H1 (cell line): ENCODE measurements around the gene KCNJ18. TPM values are rescaled to one million over a fixed set of nuclear protein-coding genes. Genes with fewer than 3 reads are reported as not detected.

Experiments used
- CTCF ChIA-PET: fragments of 300-600 bp; sonication (Branson Sonifier 250); formaldehyde crosslinking; loops from one replicate; lab custom pipeline; 2021; ENCODE audit not compliant: partially characterized antibody; lab: Charles Lee
- POLR2A ChIA-PET: fragments of 300-600 bp; sonication (Branson Sonifier 250); formaldehyde crosslinking; loops from one replicate; lab custom pipeline; 2021; ENCODE audit warnings: inconsistent platforms; ENCODE audit not compliant: partially characterized antibody; lab: Charles Lee
- DNase-seq, 2 experiments: peaks; one replicate each; pipeline versions ENCODE4 v3.0.0 to v3.0.0-alpha.2; 2010 to 2022; ENCODE audit warnings: low spot score in 2 of 2, low read depth in 1 of 2, mixed read lengths in 1 of 2
- FAIRE-seq: peaks from 2 replicates; lab custom pipeline; 2011; peaks lifted over from hg19 to GRCh38; lab: Jason Lieb, UNC
- H2AFZ ChIP-seq: 2 replicates; pipeline ENCODE4 v1.8.1; 2012; ENCODE audit warnings: low read length, inconsistent platforms
- H2AK5ac ChIP-seq: 2 replicates; pipeline ENCODE4 v1.6.1; 2013; ENCODE audit warnings: low read depth, low read length
- H2BK120ac ChIP-seq: replicated peaks from 2 replicates; pipeline ENCODE3; 2013; ENCODE audit warnings: low read depth, low read length, inconsistent platforms
- H2BK12ac ChIP-seq: 2 replicates; pipeline ENCODE4 v1.6.1; 2013; ENCODE audit warnings: low read depth, low read length
- H2BK15ac ChIP-seq: 2 replicates; pipeline ENCODE4 v1.6.1; 2013; ENCODE audit warnings: low read length
- H2BK20ac ChIP-seq: 2 replicates; pipeline ENCODE4 v1.6.1; 2013; ENCODE audit warnings: low read length
- H2BK5ac ChIP-seq: 2 replicates; pipeline ENCODE4 v1.6.1; 2013; ENCODE audit warnings: low read depth, low read length
- H3K14ac ChIP-seq: 2 replicates; pipeline ENCODE4 v1.6.1; 2013; ENCODE audit warnings: inconsistent platforms; ENCODE audit not compliant: insufficient read length
- H3K18ac ChIP-seq: 2 replicates; pipeline ENCODE4 v1.6.1; 2013; ENCODE audit warnings: low read length; ENCODE audit errors: extremely low read depth
- H3K23ac ChIP-seq: 2 replicates; pipeline ENCODE4 v1.6.1; 2013; ENCODE audit warnings: inconsistent platforms; ENCODE audit not compliant: insufficient read length
- H3K23me2 ChIP-seq: 2 replicates; pipeline ENCODE4 v1.6.1; 2013; ENCODE audit warnings: low read depth, low read length
- H3K27ac ChIP-seq: 2 replicates; pipeline ENCODE4 v1.6.1; 2011; ENCODE audit warnings: low read depth, low read length, inconsistent platforms
- H3K27me3 ChIP-seq, 4 experiments: replicated peaks in 1 of 4; 1 replicate in 1 of 4; 2 replicates in 3 of 4; pipeline versions ENCODE4 v1.6.1 to v1.8.1; 2011 to 2013; ENCODE audit warnings: low read length in 3 of 4, mild to moderate bottlenecking in 3 of 4, inconsistent platforms in 2 of 4, mixed read lengths in 2 of 4, moderate library complexity in 1 of 4; ENCODE audit not compliant: control insufficient read depth in 3 of 4, insufficient read depth in 3 of 4; ENCODE audit errors: extremely low read depth in 1 of 4
- H3K36me3 ChIP-seq, 4 experiments: 2 replicates each; pipeline versions ENCODE4 v1.6.1 to v1.8.1; 2011 to 2013; ENCODE audit warnings: mild to moderate bottlenecking in 4 of 4, low read length in 3 of 4, moderate library complexity in 2 of 4, control low read depth in 1 of 4, inconsistent platforms in 1 of 4; ENCODE audit not compliant: insufficient read depth in 4 of 4, control insufficient read depth in 2 of 4
- H3K4ac ChIP-seq: replicated peaks from 2 replicates; pipeline ENCODE3; 2013; ENCODE audit warnings: low read length, low read depth, mixed read lengths, inconsistent platforms; ENCODE audit not compliant: insufficient read length
- H3K4me1 ChIP-seq, 4 experiments: replicated peaks in 1 of 4; 1 replicate in 1 of 4; 2 replicates in 3 of 4; pipeline versions ENCODE4 v1.6.1 to v1.8.1; 2011 to 2013; ENCODE audit warnings: low read length in 3 of 4, inconsistent platforms in 2 of 4, mixed read lengths in 1 of 4; ENCODE audit not compliant: insufficient read depth in 4 of 4, control insufficient read depth in 3 of 4
- H3K4me2 ChIP-seq, 2 experiments: 2 replicates each; pipeline versions ENCODE4 v1.6.1 to v1.8.1; 2011 to 2013; ENCODE audit warnings: low read depth in 2 of 2, low read length in 2 of 2, control low read depth in 1 of 2, inconsistent platforms in 1 of 2, mild to moderate bottlenecking in 1 of 2; ENCODE audit not compliant: insufficient read depth in 1 of 2
- H3K4me3 ChIP-seq, 4 experiments: fragments of 200-600, 300-600 bp in 1 of 4; sonication (generic), shearing (Covaris generic), sonication (Bioruptor Twin) in 1 of 4; 2 replicates each; pipeline versions ENCODE4 v1.5.1 to v1.8.1; 2011 to 2016; ENCODE audit warnings: low read length in 4 of 4, low read depth in 3 of 4, control low read depth in 2 of 4, inconsistent platforms in 2 of 4, mild to moderate bottlenecking in 2 of 4, mixed read lengths in 1 of 4, moderate library complexity in 1 of 4; ENCODE audit not compliant: insufficient read depth in 2 of 4; ENCODE audit errors: extremely low read depth in 1 of 4
- H3K56ac ChIP-seq: replicated peaks from 2 replicates; pipeline ENCODE3; 2013; ENCODE audit warnings: low read depth, mild to moderate bottlenecking, mixed read lengths, low read length, inconsistent platforms; ENCODE audit not compliant: insufficient read length
- H3K79me1 ChIP-seq: 2 replicates; pipeline ENCODE4 v1.6.1; 2013; ENCODE audit warnings: low read depth, low read length, control low read depth
- H3K79me2 ChIP-seq, 2 experiments: 2 replicates each; pipeline versions ENCODE4 v1.6.1 to v1.8.1; 2012 to 2013; ENCODE audit warnings: low read length in 2 of 2, mild to moderate bottlenecking in 2 of 2, inconsistent platforms in 1 of 2; ENCODE audit not compliant: insufficient read depth in 2 of 2, control insufficient read depth in 1 of 2
- H3K9ac ChIP-seq, 4 experiments: replicated peaks in 1 of 4; 1 replicate in 1 of 4; 2 replicates in 3 of 4; pipeline versions ENCODE4 v1.6.1 to v1.8.1; 2011 to 2013; ENCODE audit warnings: low read depth in 3 of 4, low read length in 3 of 4, control low read depth in 2 of 4, mild to moderate bottlenecking in 2 of 4, moderate library complexity in 2 of 4, inconsistent platforms in 1 of 4; ENCODE audit errors: extremely low read depth in 1 of 4
- H3K9me3 ChIP-seq, 2 experiments: 2 replicates each; pipeline versions ENCODE4 v1.6.1 to v1.8.1; 2012 to 2013; ENCODE audit warnings: mild to moderate bottlenecking in 2 of 2, moderate library complexity in 2 of 2, control low read depth in 1 of 2, inconsistent platforms in 1 of 2, low read depth in 1 of 2, low read length in 1 of 2, mixed read lengths in 1 of 2; ENCODE audit not compliant: insufficient read depth in 2 of 2
- H4K20me1 ChIP-seq, 2 experiments: replicated peaks in 1 of 2; 2 replicates each; pipeline versions ENCODE3 to v1.8.1; 2011 to 2013; ENCODE audit warnings: inconsistent platforms in 2 of 2, low read length in 2 of 2, mild to moderate bottlenecking in 1 of 2; ENCODE audit not compliant: insufficient read depth in 2 of 2, control insufficient read depth in 1 of 2
- H4K5ac ChIP-seq: 2 replicates; pipeline ENCODE4 v1.6.1; 2013; ENCODE audit warnings: low read length, low read depth, mixed read lengths, inconsistent platforms; ENCODE audit not compliant: insufficient read length
- H4K8ac ChIP-seq: 2 replicates; pipeline ENCODE4 v1.8.0; 2013; ENCODE audit warnings: mild to moderate bottlenecking, moderate library complexity, low read length, inconsistent platforms; ENCODE audit not compliant: insufficient read depth; ENCODE audit errors: extremely low read depth
- H4K91ac ChIP-seq: replicated peaks from 2 replicates; pipeline ENCODE3; 2013; ENCODE audit warnings: low read length, mixed read lengths, inconsistent platforms; ENCODE audit not compliant: insufficient read length
- JUND ChIP-seq: IDR thresholded peaks from 2 replicates; pipeline ENCODE4 v1.6.1; 2011; ENCODE audit warnings: mild to moderate bottlenecking, improper control_type of control experiment, low read length
- WGBS, 2 experiments: shearing (Covaris generic) in 1 of 2; methylation state at CpG; one replicate each; pipeline versions ENCODE4 v1.1.6 to v1.1.7; 2013 to 2015; ENCODE audit warnings: low lambda C conversion rate in 2 of 2, mixed read lengths in 2 of 2, inconsistent platforms in 1 of 2, low coverage in 1 of 2, missing lambda C conversion rate in 1 of 2; ENCODE audit not compliant: insufficient replicate concordance in 2 of 2, insufficient coverage in 1 of 2, insufficient read length in 1 of 2; ENCODE audit errors: extremely low coverage in 1 of 2, missing lambda C conversion rate in 1 of 2; 5-methylcytosine and 5-hydroxymethylcytosine counted together
- polyA plus RNA-seq, 7 experiments: library from polyadenylated mRNA; depleted of rRNA in 3 of 7; stranded (reverse) in 5 of 7; unstranded in 2 of 7; fragments of >200 nt in 5 of 7; fragments of 200-250 nt in 2 of 7; gene quantifications; 1 replicate in 5 of 7; 2 replicates in 1 of 7; 4 replicates in 1 of 7; pipeline versions ENCODE4 v1.2.1 to v1.2.3, GENCODE V29; 2011 to 2013; ENCODE audit warnings: missing spikeins in 2 of 7, mixed read lengths in 2 of 7
- total RNA-seq: library from RNA; stranded (reverse); fragmentation: NEBNext Ultra II Directional; extraction: Animal tissue kit (Norgen Biotek cat#: 25700); gene quantifications from 2 replicates; pipeline ENCODE4 v1.2.1, GENCODE V29; 2021

The KCNJ18 gene
- total and polyA plus RNA-seq, 2 of the 8 experiments (the other 6 are each of a cell fraction or from before 2014, with no cell fraction given) = not detected

DNA sequence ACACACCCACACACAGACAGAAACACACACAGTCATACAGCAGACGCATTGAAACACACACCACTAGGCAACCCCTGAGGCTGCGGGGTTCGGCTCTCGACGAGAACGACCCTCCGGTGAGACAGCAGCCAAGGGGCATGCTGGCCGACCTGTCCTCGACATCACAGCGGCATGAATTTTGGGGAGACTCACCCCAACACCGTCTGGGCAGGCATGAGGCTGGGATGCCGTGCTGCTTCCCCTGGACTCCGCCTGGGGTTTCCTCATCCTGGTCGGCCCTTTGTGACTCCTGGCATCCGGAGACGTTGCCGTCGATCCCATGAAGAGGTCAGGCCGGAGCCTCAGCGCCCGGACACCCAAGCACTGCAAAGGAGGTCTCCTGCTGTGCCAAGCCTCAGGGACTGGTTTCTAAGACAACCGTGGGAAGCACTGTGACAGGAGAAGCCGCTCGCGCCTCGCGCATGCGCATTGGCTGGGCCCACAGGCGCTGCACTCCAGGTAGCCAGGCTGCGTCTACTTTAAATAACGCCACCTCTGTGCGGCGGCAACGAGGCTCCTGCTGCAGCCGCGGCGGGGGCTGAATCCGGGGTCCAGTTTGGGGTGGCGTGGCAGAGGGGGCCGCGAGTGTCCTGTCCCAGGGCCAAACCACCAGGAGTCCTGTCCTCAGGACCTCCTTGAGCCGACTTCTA lies 13.8 kb upstream of the KCNJ18 start:
- Histone ChIP-seq H4K91ac (no peak overlapping the region), H3K14ac (no peak overlapping the region), H3K23ac (no peak overlapping the region), H2AK5ac (no peak overlapping the region), H3K23me2 (no peaks in the 10 kb centered on the region), H3K4me2 (no peak overlapping the region), H2BK20ac (no peak overlapping the region), H4K5ac (no peak overlapping the region), H2AFZ (no peak overlapping the region), H3K4me3 (no peak overlapping the region), H3K56ac (no peak overlapping the region), H3K27me3 (no peaks in the 10 kb centered on the region), H4K8ac (no peak overlapping the region), H3K79me1 (no peaks in the 10 kb centered on the region), H2BK5ac (no peak overlapping the region), H3K9ac (no peak overlapping the region), H4K20me1 (no peaks in the 10 kb centered on the region), H3K18ac (no peak overlapping the region), H3K4ac (no peak overlapping the region), H2BK120ac (no peak overlapping the region), H3K4me1 (no peaks in the 10 kb centered on the region), H3K36me3 (peaks cover 0 to 6% (median 0%) of the 10 kb centered on the region in 4 experiments; a peak in 1 of 8 replicates), H3K27ac (no peak overlapping the region), H3K79me2 (no peaks in the 10 kb centered on the region), H3K9me3 (peaks cover 50 to 96% of the 10 kb centered on the region in 2 experiments), H2BK12ac (no peak overlapping the region), H2BK15ac (no peak overlapping the region)
- TF ChIP-seq JUND = no peak
- no peak for FAIRE-seq
- ChIA-PET CTCF (no interaction called here), POLR2A (no interaction called here)
- 91% methylated on average over 34 of the region's 42 CpGs; no CpG with 5 or more reads in 1 of the 2 experiments for whole genome bisulfite sequencing, 2 experiments
- DNase-seq = no peak
